Measurements from ENCODE around the gene FGF18. TPM values are rescaled to one million over a fixed set of nuclear protein-coding genes. Genes with fewer than 3 reads are reported as not detected.

FGF18 gene
- total RNA-seq, 1 donor from 2014 or later, result 30.4 TPM

GRCh38 chr5:171428809-171429542, 9.5 kb downstream of the FGF18 start:
- DNase-seq, result no peak
- Histone ChIP-seq H3K27ac (replicated peaks) (no peak overlapping the region), H3K9me3 (replicated peaks) (no peaks in the 10 kb centered on the region), H3K4me1 (peaks cover 73% of the 10 kb centered on the region), H3K4me3 (no peak overlapping the region), H3K27me3 (ENCODE audit: low read depth) (no peaks in the 10 kb centered on the region), H3K36me3 (no peaks in the 10 kb centered on the region)
- TF ChIP-seq CTCF (IDR thresholded peaks at IDR 0.05; ENCODE audit: borderline replicate concordance), result no peak
- intact Hi-C loops (cut with micrococcal nuclease), result no loop called here

GRCh38 chr5:171429543-171429910, 10.1 kb downstream of the FGF18 start:
- Histone ChIP-seq H3K4me1 (peaks cover 71% of the 10 kb centered on the region), H3K4me3 (no peak overlapping the region), H3K27me3 (ENCODE audit: low read depth) (no peaks in the 10 kb centered on the region), H3K27ac (replicated peaks) (no peak overlapping the region), H3K9me3 (replicated peaks) (no peaks in the 10 kb centered on the region), H3K36me3 (no peaks in the 10 kb centered on the region)
- TF ChIP-seq CTCF (IDR thresholded peaks at IDR 0.05; ENCODE audit: borderline replicate concordance), result no peak
- intact Hi-C loops (cut with micrococcal nuclease), result no loop called here
- no peak for DNase-seq

GRCh38 chr5:171431251-171431777, 11.9 kb downstream of the FGF18 start:
- DNase-seq, result no peak
- no peaks in the 10 kb centered on the region for H3K9me3 ChIP-seq (replicated peaks)
- H3K4me1 ChIP-seq, result peaks cover 56% of the 10 kb centered on the region
- no peaks in the 10 kb centered on the region for H3K36me3 ChIP-seq
- TF ChIP-seq CTCF (IDR thresholded peaks at IDR 0.05; ENCODE audit: borderline replicate concordance), result no peak
- intact Hi-C loops (cut with micrococcal nuclease), result no loop called here
- H3K4me3 ChIP-seq, result no peak overlapping the region
- no peaks in the 10 kb centered on the region for H3K27me3 ChIP-seq (ENCODE audit: low read depth)
- no peak overlapping the region for H3K27ac ChIP-seq (replicated peaks)

GRCh38 chr5:171432076-171432475, 12.6 kb downstream of the FGF18 start:
- no peak for DNase-seq
- no peak overlapping the region for H3K27ac ChIP-seq (replicated peaks)
- H3K4me3 ChIP-seq, result no peak overlapping the region
- H3K9me3 ChIP-seq (replicated peaks), result no peaks in the 10 kb centered on the region
- H3K4me1 ChIP-seq, result peaks cover 56% of the 10 kb centered on the region
- no peak for TF ChIP-seq CTCF (IDR thresholded peaks at IDR 0.05; ENCODE audit: borderline replicate concordance)
- intact Hi-C loops (cut with micrococcal nuclease), result no loop called here
- H3K36me3 ChIP-seq, result no peaks in the 10 kb centered on the region
- H3K27me3 ChIP-seq (ENCODE audit: low read depth), result no peaks in the 10 kb centered on the region

GRCh38 chr5:171432583-171433351, 13.3 kb downstream of the FGF18 start:
- Histone ChIP-seq H3K36me3 (no peaks in the 10 kb centered on the region), H3K27ac (replicated peaks) (peak overlapping the region; percentile 5), H3K4me1 (peaks cover 56% of the 10 kb centered on the region), H3K9me3 (replicated peaks) (no peaks in the 10 kb centered on the region), H3K27me3 (ENCODE audit: low read depth) (no peaks in the 10 kb centered on the region), H3K4me3 (no peak overlapping the region)
- TF ChIP-seq CTCF (IDR thresholded peaks at IDR 0.05; ENCODE audit: borderline replicate concordance), result no peak
- intact Hi-C loops (cut with micrococcal nuclease), result no loop called here
- no peak for DNase-seq

Data from left ventricle myocardium inferior (tissue), 1 donor.